HEK293 (cell line): ENCODE measurements around the gene MORF4L1.

Experiments used
- CTCF ChIA-PET: fragments of 350-600 bp; formaldehyde crosslinking; extraction: SDS; loops from one replicate; lab custom pipeline; 2021; ENCODE audit warnings: antibody characterized with exemption; lab: Yijun Ruan, JAX
- POLR2A ChIA-PET: fragments of 300-600 bp; formaldehyde crosslinking; extraction: SDS; loops from one replicate; lab custom pipeline; 2020; ENCODE audit warnings: antibody characterized with exemption, inconsistent platforms; lab: Yijun Ruan, JAX
- H3K27ac ChIP-seq: fragments of 200-500 bp; sonication (Bioruptor generic); 2 replicates; pipeline ENCODE4 v1.5.1; 2014; ENCODE audit warnings: low read depth, low read length, control low read depth, inconsistent platforms; ENCODE audit errors: extremely low read depth
- H3K36me3 ChIP-seq, 2 experiments: fragments of 200-500 bp in 1 of 2; sonication (Bioruptor generic) in 1 of 2; 1 replicate in 1 of 2; 2 replicates in 1 of 2; pipeline ENCODE4 v1.5.1; 2014 to 2017; ENCODE audit warnings: inconsistent platforms in 2 of 2, low read length in 2 of 2; ENCODE audit not compliant: control insufficient read depth in 2 of 2, insufficient read depth in 1 of 2
- H3K4me1 ChIP-seq: fragments of 200-500 bp; sonication (Bioruptor generic); 2 replicates; pipeline ENCODE4 v1.5.1; 2014; ENCODE audit warnings: mild to moderate bottlenecking, low read length, inconsistent platforms; ENCODE audit not compliant: control insufficient read depth, insufficient read depth
- H3K4me3 ChIP-seq: 2 replicates; pipeline ENCODE4 v1.5.1; 2011; ENCODE audit warnings: low read depth, mild to moderate bottlenecking, control low read depth, low read length, moderate library complexity
- H3K9me3 ChIP-seq: fragments of 200-500 bp; sonication (Bioruptor generic); 2 replicates; pipeline ENCODE4 v1.5.1; 2014; ENCODE audit warnings: low read depth, low read length, inconsistent platforms; ENCODE audit not compliant: control insufficient read depth, insufficient read depth
- BCL11A ChIP-seq: fragments of 450-650 bp; formaldehyde crosslinking; IDR thresholded peaks from 2 replicates; pipeline ENCODE4 v1.5.1; 2016; ENCODE audit warnings: low read depth, missing biosample characterization, missing genetic modification characterization
- EGR2 ChIP-seq: fragments of 450-650 bp; formaldehyde crosslinking; IDR thresholded peaks from 2 replicates; pipeline ENCODE4 v1.5.1; 2016; ENCODE audit warnings: low read depth, missing biosample characterization, missing genetic modification characterization
- GLIS1 ChIP-seq: fragments of 450-650 bp; formaldehyde crosslinking; IDR thresholded peaks from 2 replicates; pipeline ENCODE4 v1.5.1; 2016; ENCODE audit warnings: missing biosample characterization, missing genetic modification characterization
- KLF1 ChIP-seq: fragments of 450-650 bp; formaldehyde crosslinking; IDR thresholded peaks from 2 replicates; pipeline ENCODE4 v1.5.1; 2016; ENCODE audit warnings: missing biosample characterization, missing genetic modification characterization
- SCRT2 ChIP-seq: fragments of 450-650 bp; formaldehyde crosslinking; IDR thresholded peaks from 2 replicates; pipeline ENCODE4 v1.5.1; 2016; ENCODE audit warnings: missing biosample characterization, missing genetic modification characterization
- SP2 ChIP-seq: fragments of 450-650 bp; formaldehyde crosslinking; IDR thresholded peaks from 2 replicates; pipeline ENCODE4 v1.5.1; 2016; ENCODE audit warnings: missing biosample characterization, missing genetic modification characterization
- TRIM28 ChIP-seq: IDR thresholded peaks from 2 replicates; pipeline ENCODE4 v1.6.1; 2011; ENCODE audit warnings: low read length, control low read depth, borderline replicate concordance
- YY1 ChIP-seq: fragments of 450-650 bp; formaldehyde crosslinking; IDR thresholded peaks from 2 replicates; pipeline ENCODE4 v1.5.1; 2018; ENCODE audit warnings: missing biosample characterization, missing genetic modification characterization
- YY2 ChIP-seq: fragments of 450-650 bp; formaldehyde crosslinking; IDR thresholded peaks from 2 replicates; pipeline ENCODE4 v1.5.1; 2016; ENCODE audit warnings: missing biosample characterization, missing genetic modification characterization
- ZBTB1 ChIP-seq: fragments of 450-650 bp; formaldehyde crosslinking; IDR thresholded peaks from 2 replicates; pipeline ENCODE4 v1.5.1; 2016; ENCODE audit warnings: missing biosample characterization, missing genetic modification characterization
- ZBTB21 ChIP-seq: fragments of 450-650 bp; formaldehyde crosslinking; IDR thresholded peaks from 2 replicates; pipeline ENCODE4 v1.5.1; 2017; ENCODE audit warnings: missing biosample characterization, missing genetic modification characterization
- ZBTB7A ChIP-seq: fragments of 450-650 bp; formaldehyde crosslinking; IDR thresholded peaks from 2 replicates; pipeline ENCODE4 v1.5.1; 2016; ENCODE audit warnings: low read depth, missing biosample characterization, missing genetic modification characterization
- ZFP3 ChIP-seq: fragments of 450-650 bp; formaldehyde crosslinking; IDR thresholded peaks from 2 replicates; pipeline ENCODE4 v1.5.1; 2016; ENCODE audit warnings: low read depth, missing biosample characterization, missing genetic modification characterization
- ZNF140 ChIP-seq: fragments of 450-650 bp; formaldehyde crosslinking; IDR thresholded peaks from 2 replicates; pipeline ENCODE4 v1.5.1; 2016; ENCODE audit warnings: missing biosample characterization, missing genetic modification characterization
- ZNF174 ChIP-seq: fragments of 450-650 bp; formaldehyde crosslinking; IDR thresholded peaks from 2 replicates; pipeline ENCODE4 v1.5.0; 2017; ENCODE audit warnings: missing biosample characterization, mild to moderate bottlenecking, missing genetic modification characterization
- ZNF19 ChIP-seq: fragments of 450-650 bp; formaldehyde crosslinking; IDR thresholded peaks from 2 replicates; pipeline ENCODE4; 2016; ENCODE audit warnings: missing biosample characterization, missing genetic modification characterization, low read depth
- ZNF202 ChIP-seq: fragments of 450-650 bp; formaldehyde crosslinking; IDR thresholded peaks from 2 replicates; pipeline ENCODE4 v1.5.1; 2016; ENCODE audit warnings: missing biosample characterization, missing genetic modification characterization, borderline replicate concordance
- ZNF239 ChIP-seq: fragments of 450-650 bp; formaldehyde crosslinking; IDR thresholded peaks from 2 replicates; pipeline ENCODE4 v1.5.1; 2016; ENCODE audit warnings: missing biosample characterization, missing genetic modification characterization
- ZNF394 ChIP-seq: fragments of 450-650 bp; formaldehyde crosslinking; IDR thresholded peaks from 2 replicates; pipeline ENCODE4 v1.5.1; 2016; ENCODE audit warnings: missing biosample characterization, missing genetic modification characterization, mild to moderate bottlenecking, moderate library complexity, borderline replicate concordance
- ZNF423 ChIP-seq: fragments of 450-650 bp; formaldehyde crosslinking; IDR thresholded peaks from 2 replicates; pipeline ENCODE4 v1.5.1; 2016; ENCODE audit warnings: missing biosample characterization, missing genetic modification characterization
- ZNF560 ChIP-seq: fragments of 450-650 bp; formaldehyde crosslinking; IDR thresholded peaks from 2 replicates; pipeline ENCODE4 v1.5.1; 2017; ENCODE audit warnings: missing biosample characterization, missing genetic modification characterization, borderline replicate concordance
- ZNF596 ChIP-seq: fragments of 450-650 bp; IDR thresholded peaks from 2 replicates; pipeline ENCODE4 v1.5.0; 2018; ENCODE audit warnings: missing biosample characterization, mild to moderate bottlenecking, missing genetic modification characterization, moderate library complexity
- ZNF621 ChIP-seq: fragments of 450-650 bp; formaldehyde crosslinking; IDR thresholded peaks from 2 replicates; pipeline ENCODE4 v1.5.1; 2017; ENCODE audit warnings: missing biosample characterization, missing genetic modification characterization
- ZNF670 ChIP-seq: fragments of 450-650 bp; formaldehyde crosslinking; IDR thresholded peaks from 2 replicates; pipeline ENCODE4 v1.5.1; 2016; ENCODE audit warnings: missing biosample characterization, missing genetic modification characterization, low read depth
- ZNF768 ChIP-seq: fragments of 450-650 bp; formaldehyde crosslinking; IDR thresholded peaks from 2 replicates; pipeline ENCODE4 v1.5.1; 2018; ENCODE audit warnings: missing biosample characterization, mild to moderate bottlenecking, missing genetic modification characterization
- ZNF792 ChIP-seq: fragments of 450-650 bp; formaldehyde crosslinking; IDR thresholded peaks from 2 replicates; pipeline ENCODE4 v1.5.1; 2016; ENCODE audit warnings: missing biosample characterization, missing genetic modification characterization
- ZNF837 ChIP-seq: fragments of 450-650 bp; formaldehyde crosslinking; IDR thresholded peaks from 2 replicates; pipeline ENCODE4 v1.5.1; 2016; ENCODE audit warnings: missing biosample characterization, missing genetic modification characterization
- TF ChIP-seq, protein P1 (sequence below): sonication (generic); formaldehyde crosslinking; IDR thresholded peaks from 2 replicates; pipeline ENCODE4 v1.8.1; 2022; ENCODE audit warnings: mild to moderate bottlenecking, moderate library complexity, missing genetic modification reagents

Gene MORF4L1

DNA sequence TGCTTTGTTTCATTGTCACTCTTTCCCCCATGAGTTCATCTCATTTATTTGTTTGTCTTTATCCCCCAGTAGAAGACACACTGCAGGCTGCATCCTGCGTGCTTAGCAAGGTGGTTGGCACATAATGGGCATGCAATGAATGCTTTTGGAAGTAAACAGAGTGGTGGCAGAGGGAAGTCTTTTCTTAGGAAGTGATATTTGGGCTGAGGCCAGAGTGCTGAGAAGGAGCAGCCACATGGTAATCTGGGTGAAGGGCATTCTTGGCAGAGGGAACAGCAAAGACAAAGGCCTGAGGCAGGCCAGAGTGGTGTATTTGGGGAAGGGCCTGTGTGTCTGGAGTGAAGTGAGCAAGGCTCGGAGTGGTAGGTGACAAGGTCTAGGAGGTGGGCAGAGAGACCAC is 43.8 kb upstream of the MORF4L1 start:
- CTCF ChIA-PET: no interaction called here

DNA sequence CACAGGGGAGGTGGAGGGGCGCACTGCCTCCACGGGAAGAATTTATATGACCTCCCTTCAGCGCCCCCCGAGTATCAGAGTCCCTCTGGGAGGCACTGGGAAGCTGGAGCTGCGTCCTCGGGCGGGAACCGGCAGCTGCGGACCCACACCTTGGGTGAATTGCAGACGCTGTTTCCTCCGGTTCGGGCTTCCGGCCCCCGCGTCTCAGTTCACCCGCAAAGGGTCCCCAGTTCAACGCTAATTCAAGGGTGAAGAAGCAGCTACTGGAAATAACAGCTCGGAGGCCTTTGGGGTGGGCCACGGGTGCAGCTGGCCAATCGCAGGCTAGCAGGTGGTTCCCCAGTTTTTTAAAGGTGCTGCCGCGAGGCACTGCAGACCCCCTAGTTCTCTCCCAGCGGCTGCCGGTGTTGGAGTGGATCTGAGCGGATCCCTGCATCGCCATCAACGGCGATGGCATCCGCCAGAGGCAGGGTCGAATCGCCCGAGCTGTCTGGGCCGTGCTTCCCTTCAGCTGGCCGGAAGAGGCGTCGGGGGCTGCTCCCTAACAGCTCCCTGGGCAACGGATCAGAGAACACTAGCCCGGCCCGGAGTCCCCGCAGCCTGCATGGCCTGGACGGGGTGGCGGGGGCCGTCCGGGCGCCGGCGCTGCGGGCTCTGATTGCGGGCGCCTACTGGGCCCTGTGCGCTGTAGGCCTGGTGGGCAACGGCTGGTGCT is 42.0 kb upstream of the MORF4L1 start:
- POLR2A ChIA-PET: no interaction called here
- Histone ChIP-seq H3K9me3 (no peaks in the 10 kb centered on the region), H3K27ac (no peak overlapping the region), H3K36me3 (no peaks in the 10 kb centered on the region), H3K4me3 (no peak overlapping the region), H3K4me1 (no peaks in the 10 kb centered on the region)
- CTCF ChIA-PET: no interaction called here
- TF ChIP-seq ZNF202 (tag by site-specific recombination) (no peak), ZNF394 (tag by site-specific recombination) (no peak), ZBTB21 (tag by site-specific recombination) (no peak), ZNF792 (tag by site-specific recombination) (no peak), ZNF560 (tag by site-specific recombination) (no peak), YY2 (tag by site-specific recombination) (no peak), GLIS1 (tag by site-specific recombination) (no peak)

More for the DNA sequence above, 43.8 kb upstream of the MORF4L1 start:
- POLR2A ChIA-PET: no interaction called here
- Histone ChIP-seq H3K4me3 (no peak overlapping the region), H3K4me1 (no peaks in the 10 kb centered on the region), H3K9me3 (no peaks in the 10 kb centered on the region), H3K36me3 (no peaks in the 10 kb centered on the region), H3K27ac (no peak overlapping the region)
- TF ChIP-seq ZNF423: no peak
- no peak for TF ChIP-seq ZNF19
- no peak for TF ChIP-seq ZBTB21 (tag by site-specific recombination)
- TF ChIP-seq GLIS1 (tag by site-specific recombination): no peak
- TF ChIP-seq ZNF239 (tag by site-specific recombination): no peak
- no peak for TF ChIP-seq ZBTB1 (tag by site-specific recombination)
- no peak for TF ChIP-seq ZNF140 (tag by site-specific recombination)
- TF ChIP-seq TRIM28: no peak

DNA sequence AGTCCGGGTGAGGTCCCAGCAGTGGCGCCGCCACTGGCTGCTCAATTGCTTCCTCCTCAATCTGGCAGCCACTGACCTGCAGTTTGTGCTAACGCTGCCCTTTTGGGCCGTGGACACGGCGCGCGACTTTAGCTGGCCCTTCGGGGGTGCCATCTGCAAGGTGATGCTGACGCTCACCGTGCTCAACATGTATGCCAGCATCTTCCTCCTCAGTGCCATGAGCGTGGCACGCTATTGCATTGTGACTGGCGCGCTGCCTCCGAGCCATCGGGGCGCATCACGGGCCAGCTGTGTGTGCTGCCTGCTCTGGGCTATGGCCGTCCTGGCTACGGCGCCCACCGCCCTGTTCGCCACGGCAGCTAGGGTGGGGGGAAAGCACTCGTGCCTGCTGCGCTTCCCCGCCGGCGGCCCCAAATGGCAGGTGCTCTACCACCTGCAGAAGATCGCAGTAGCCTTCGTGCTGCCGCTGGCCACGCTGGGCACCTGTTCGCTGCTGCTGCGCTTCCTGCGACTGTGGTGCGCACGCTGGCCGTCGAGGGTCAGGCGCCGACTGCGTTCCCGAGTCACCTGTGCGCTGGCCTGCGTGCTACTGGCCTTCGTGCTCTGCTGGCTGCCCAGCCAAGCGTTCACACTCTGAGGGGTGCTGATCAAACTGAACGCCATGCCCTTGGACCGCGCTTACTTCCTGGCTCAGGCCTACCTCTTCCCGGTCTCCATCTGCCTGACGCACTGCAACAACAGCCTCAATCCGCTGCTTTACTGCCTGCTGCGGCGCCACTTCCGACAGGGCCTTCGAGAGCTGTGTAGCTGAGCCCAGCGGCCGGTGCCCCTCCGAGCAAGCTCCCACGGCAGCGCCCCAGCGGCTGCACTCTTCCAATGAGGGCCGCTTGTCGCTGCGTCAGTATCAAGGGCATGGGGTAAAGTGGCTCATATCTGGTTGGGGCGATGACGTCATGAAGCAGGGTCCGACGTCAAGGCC is 41.2 kb upstream of the MORF4L1 start:
- no peak overlapping the region for H3K27ac ChIP-seq
- POLR2A ChIA-PET: interaction anchor here (0.5 kb wide), 1 partner anchor 351 kb away, joined by 6 read pairs; no protein-coding TSS in a partner anchor
- H3K9me3 ChIP-seq: no peaks in the 10 kb centered on the region
- TF ChIP-seq YY1 (tag by site-specific recombination): no peak
- CTCF ChIA-PET: interaction anchor here (0.5 kb wide), 1 partner anchor 36 kb away, joined by 3 read pairs; no protein-coding TSS in a partner anchor
- H3K4me3 ChIP-seq: no peak overlapping the region
- H3K4me1 ChIP-seq: no peaks in the 10 kb centered on the region
- no peaks in the 10 kb centered on the region for H3K36me3 ChIP-seq

DNA sequence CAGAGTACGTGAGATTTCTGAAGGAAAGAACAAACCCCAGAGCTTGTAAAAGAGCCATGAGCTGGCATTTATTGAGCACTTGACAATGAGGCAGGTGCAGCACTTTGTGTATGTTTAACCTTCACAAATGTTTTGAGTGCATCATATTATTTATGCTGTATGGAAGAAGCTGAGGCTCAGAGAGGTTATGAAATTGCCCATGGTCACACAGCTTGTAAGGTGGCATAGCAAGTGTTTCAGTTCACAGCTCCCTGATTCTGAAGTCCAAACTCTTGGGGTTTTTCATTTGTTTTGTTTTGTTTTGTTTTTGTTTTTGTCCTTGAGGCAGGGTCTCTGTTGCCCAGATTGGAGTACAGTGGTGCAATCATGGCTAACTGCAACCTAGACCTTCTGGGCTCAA is 36.4 kb upstream of the MORF4L1 start:
- POLR2A ChIA-PET: interaction anchor here (0.6 kb wide), 1 partner anchor 1539 kb away, joined by 4 read pairs; no protein-coding TSS in a partner anchor
- no peak for TF ChIP-seq EGR2 (tag by site-specific recombination)
- no peak for TF ChIP-seq ZFP3
- TF ChIP-seq, protein P1, sequence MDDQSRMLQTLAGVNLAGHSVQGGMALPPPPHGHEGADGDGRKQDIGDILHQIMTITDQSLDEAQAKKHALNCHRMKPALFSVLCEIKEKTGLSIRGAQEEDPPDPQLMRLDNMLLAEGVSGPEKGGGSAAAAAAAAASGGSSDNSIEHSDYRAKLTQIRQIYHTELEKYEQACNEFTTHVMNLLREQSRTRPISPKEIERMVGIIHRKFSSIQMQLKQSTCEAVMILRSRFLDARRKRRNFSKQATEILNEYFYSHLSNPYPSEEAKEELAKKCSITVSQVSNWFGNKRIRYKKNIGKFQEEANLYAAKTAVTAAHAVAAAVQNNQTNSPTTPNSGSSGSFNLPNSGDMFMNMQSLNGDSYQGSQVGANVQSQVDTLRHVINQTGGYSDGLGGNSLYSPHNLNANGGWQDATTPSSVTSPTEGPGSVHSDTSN (CRISPR knock-in tag): no peak
- no peak for TF ChIP-seq ZNF670
- TF ChIP-seq ZNF621 (tag by site-specific recombination): no peak
- TF ChIP-seq BCL11A: no peak
- TF ChIP-seq ZNF768 (tag by site-specific recombination): no peak
- TF ChIP-seq ZNF174 (tag by site-specific recombination): no peak
- no peak for TF ChIP-seq SCRT2 (tag by site-specific recombination)
- TF ChIP-seq ZBTB7A (tag by site-specific recombination): no peak
- TF ChIP-seq ZNF837: no peak
- no peak for TF ChIP-seq ZNF140 (tag by site-specific recombination)
- TF ChIP-seq ZNF596 (tag by site-specific recombination): no peak
- no peak for TF ChIP-seq KLF1 (tag by site-specific recombination)
- TF ChIP-seq SP2 (tag by site-specific recombination): no peak
- H3K9me3 ChIP-seq: no peaks in the 10 kb centered on the region

More for the DNA sequence above, 36.4 kb upstream of the MORF4L1 start:
- Histone ChIP-seq H3K4me1 (no peaks in the 10 kb centered on the region), H3K36me3 (no peaks in the 10 kb centered on the region), H3K27ac (no peak overlapping the region), H3K4me3 (no peak overlapping the region)
- CTCF ChIA-PET: interaction anchor here (0.9 to 1.4 kb wide), 2 partner anchors 17 to 24 kb away, joined by 3 to 4 read pairs; partner anchors contain the start of gene ADAMTS7
